Measurements from ENCODE around the gene ELP5. TPM values are rescaled to one million over a fixed set of nuclear protein-coding genes. Genes with fewer than 3 reads are reported as not detected.

Gene ELP5
- total and polyA plus RNA-seq, 10 of the 15 experiments (the other 5 are each of a cell fraction or from before 2014, with no cell fraction given): 41.1 to 109 (median 77.5) TPM

DNA sequence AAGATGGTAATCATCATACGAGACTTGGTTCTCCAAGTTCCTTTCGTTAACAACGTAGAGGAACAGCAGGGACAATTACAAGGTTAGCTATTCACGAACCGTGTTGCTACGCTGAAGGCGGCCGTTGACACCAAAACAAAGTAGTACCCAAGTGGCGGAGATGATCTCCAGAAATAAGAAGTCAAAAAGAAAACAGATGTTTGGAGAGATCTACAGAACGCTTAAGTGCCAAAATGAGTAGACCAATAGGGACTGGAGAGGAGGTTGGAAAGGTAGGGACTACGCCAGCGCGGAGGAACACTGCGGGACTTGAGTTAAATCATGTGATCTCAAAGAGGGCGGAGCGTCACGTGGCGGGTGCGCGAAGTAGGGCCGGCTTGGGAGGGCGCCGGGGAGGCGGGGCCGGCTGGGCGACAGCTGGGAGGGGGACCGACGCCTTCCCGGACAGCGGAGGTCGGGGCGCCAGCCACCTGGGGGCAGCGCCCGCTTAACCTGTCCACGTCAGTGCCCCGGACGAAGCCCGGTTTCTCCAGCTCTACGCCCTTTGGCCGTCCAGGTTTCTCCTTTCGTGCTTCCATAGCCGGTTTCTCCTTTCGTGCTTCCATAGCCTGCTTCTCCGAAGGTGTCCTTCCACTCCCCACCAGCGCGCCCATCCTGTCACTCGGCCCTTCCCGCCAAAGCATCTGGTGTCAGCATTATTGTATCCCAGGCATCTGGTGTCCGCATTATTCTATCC is 9.1 kb upstream of the ELP5 start (continued):
- TF ChIP-seq POLR2AphosphoS2 (IDR thresholded peaks at IDR 0.05; ENCODE audit: low read depth, low read length): peak; percentile 97
- TF ChIP-seq ATF3 (IDR thresholded peaks at IDR 0.05; ENCODE audit: borderline replicate concordance, extremely low read depth, low read depth, low read length): peak; percentile 92
- TF ChIP-seq ZBTB33 (IDR thresholded peaks at IDR 0.05): 0 out of 2 replicates have a peak, but pooled peaks have one; percentile 40
- TF ChIP-seq HDGF (IDR thresholded peaks at IDR 0.05): peak; percentile 26; the same call in 1 of the 2 replicates
- peak; percentile 47 for TF ChIP-seq KLF5 (IDR thresholded peaks at IDR 0.05; ENCODE audit: partially characterized antibody)
- TF ChIP-seq TBL1XR1 (IDR thresholded peaks at IDR 0.05; ENCODE audit: low read depth, low read length): 0 out of 2 replicates have a peak, but pooled peaks have one; percentile 58
- peak; percentile 57; the same call in 1 of the 2 replicates for TF ChIP-seq TCF12 (IDR thresholded peaks at IDR 0.05; ENCODE audit: low read depth, low read length)
- TF ChIP-seq ZBTB40 (IDR thresholded peaks at IDR 0.05; ENCODE audit: borderline replicate concordance): peak; percentile 71
- TF ChIP-seq MLLT1 (IDR thresholded peaks at IDR 0.05): peak; percentile 91
- peak; percentile 77; the same call in 1 of the 2 replicates for TF ChIP-seq FOXM1 (IDR thresholded peaks at IDR 0.05; ENCODE audit: low read depth, low read length)
- TF ChIP-seq IRF4 (IDR thresholded peaks at IDR 0.05; ENCODE audit: low read depth, low read length): peak; percentile 61; the same call in 1 of the 2 replicates
- no peak for TF ChIP-seq CBX5 (IDR thresholded peaks at IDR 0.05; ENCODE audit: low read depth)
- TF ChIP-seq CREB1 (IDR thresholded peaks at IDR 0.05; ENCODE audit: low read depth): peak; percentile 86
